Measurements from ENCODE around the gene SDR42E2. TPM values are rescaled to one million over a fixed set of nuclear protein-coding genes. Genes with fewer than 3 reads are reported as not detected.
"Not testable (repeated sequence)": the region's sequence is repeated elsewhere in the genome, so short reads cannot be mapped to it uniquely, and the experiment has no call there.

Gene SDR42E2
- total and polyA plus RNA-seq, 10 of the 15 experiments (the other 5 are each of a cell fraction or from before 2014, with no cell fraction given), result 0.01 to 0.09 (median 0.08) TPM; not detected in 4

- Histone ChIP-seq H4K20me1 (ENCODE audit: control insufficient read depth, insufficient read depth) (no peaks in the 10 kb centered on the region), H3K4me3 (no peak overlapping the region), H2AFZ (ENCODE audit: control insufficient read depth, low read depth, low read length) (no peak overlapping the region), H3K79me2 (ENCODE audit: control insufficient read depth, insufficient read depth, low read length) (peaks cover 40% of the 10 kb centered on the region), H3K36me3 (ENCODE audit: control insufficient read depth in 2 of 2, insufficient read depth in 2 of 2, low read length in 1 of 2) (peaks cover 11 to 12% of the 10 kb centered on the region in 2 experiments), H3K4me2 (ENCODE audit: control insufficient read depth, insufficient read depth) (no peak overlapping the region), H3K4me1 (ENCODE audit: control insufficient read depth, insufficient read depth, low read length) (peaks cover 12% of the 10 kb centered on the region), H3K9ac (ENCODE audit: control insufficient read depth, insufficient read depth, low read length) (no peak overlapping the region), H3K9me3 (replicated peaks; ENCODE audit: control insufficient read depth, insufficient read depth, low read length) (no peaks in the 10 kb centered on the region; the same call in 2 of the 3 replicates), H3K27ac (ENCODE audit: control insufficient read depth, insufficient read depth) (no peak overlapping the region), H3K27me3 (replicated peaks in 1 of 2; ENCODE audit: control insufficient read depth in 2 of 2, insufficient read depth in 2 of 2, low read length in 1 of 2) (no peaks in the 10 kb centered on the region)
- POLR2A ChIA-PET, result interaction anchor here (4.0 kb wide), 1 partner anchor 8 kb away, joined by 21 read pairs; no protein-coding TSS in a partner anchor
- in situ Hi-C loops (cut with MboI) (no loop called here), intact Hi-C loops (cut with micrococcal nuclease; ENCODE audit: unreplicated experiment) (no loop called here)
- ATAC-seq (no peak), FAIRE-seq (no peak), DNase-seq (ENCODE audit: low read depth, low spot score) (no peak)
- BruUV-seq (replicated peaks), result no TSS peak
- no peak for TF ChIP-seq JUND (IDR thresholded peaks at IDR 0.05; ENCODE audit: low read depth, low read length)
- no peak for TF ChIP-seq ESRRA (IDR thresholded peaks at IDR 0.05; ENCODE audit: low read length)
- TF ChIP-seq, protein P1, sequence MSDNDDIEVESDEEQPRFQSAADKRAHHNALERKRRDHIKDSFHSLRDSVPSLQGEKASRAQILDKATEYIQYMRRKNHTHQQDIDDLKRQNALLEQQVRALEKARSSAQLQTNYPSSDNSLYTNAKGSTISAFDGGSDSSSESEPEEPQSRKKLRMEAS (IDR thresholded peaks at IDR 0.05; ENCODE audit: low read depth, low read length), result no peak
- TF ChIP-seq TCF7 (IDR thresholded peaks at IDR 0.05; ENCODE audit: borderline replicate concordance), result no peak
- no peak for TF ChIP-seq TCF3 (IDR thresholded peaks at IDR 0.05; ENCODE audit: borderline replicate concordance, insufficient read depth, low read depth, low read length)
- WGBS (ENCODE audit: insufficient coverage, insufficient replicate concordance, low lambda C conversion rate, missing lambda C conversion rate), result 79% methylated on average over 9 of the region's 9 CpGs
- RAD21 ChIA-PET (ENCODE audit: unreplicated experiment), result interaction anchor here (0.5 to 2.1 kb wide), 2 partner anchors 9 to 20 kb away, joined by 3 to 11 read pairs; partner anchors contain the start of gene EEF2K
- SMC1A ChIA-PET (ENCODE audit: uncharacterized antibody, unreplicated experiment), result interaction anchor here (1.0 to 8.2 kb wide), 4 partner anchors 9 to 24 kb away, joined by 3 to 83 read pairs (median 10); partner anchors contain the start of gene EEF2K
- CTCF ChIA-PET, result interaction anchor here (0.7 to 4.6 kb wide), 6 partner anchors 8 to 84 kb away, joined by 3 to 38 read pairs (median 4); partner anchors contain the start of gene EEF2K
Observed at GRCh38 chr16:22216191-22216831, 54.0 kb downstream of the SDR42E2 start.

DNA sequence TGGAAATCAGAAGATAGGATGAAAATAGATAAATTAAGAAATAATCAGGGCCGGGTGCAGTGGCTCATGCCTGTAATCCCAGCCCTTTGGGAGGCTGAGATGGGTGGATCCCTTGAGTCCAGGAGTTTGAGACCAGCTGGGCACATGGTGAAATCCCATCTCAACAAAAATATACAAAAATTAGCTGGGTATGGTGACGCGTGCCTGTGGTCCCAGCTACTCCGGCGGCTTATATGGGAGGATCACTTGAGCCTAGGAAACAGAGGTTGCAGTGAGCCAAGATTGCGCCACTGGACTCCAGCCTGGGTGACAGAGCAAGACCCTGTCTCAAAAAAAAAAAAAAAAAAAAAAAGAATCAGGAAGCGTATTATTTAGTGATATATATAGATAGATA is 54.5 kb downstream of the SDR42E2 start:
- H2AFZ ChIP-seq (ENCODE audit: control insufficient read depth, low read depth, low read length); H3K9me3 ChIP-seq (replicated peaks; ENCODE audit: control insufficient read depth, insufficient read depth, low read length); H3K27me3 ChIP-seq (replicated peaks in 1 of 2; ENCODE audit: control insufficient read depth in 2 of 2, insufficient read depth in 2 of 2, low read length in 1 of 2); H3K9ac ChIP-seq (ENCODE audit: control insufficient read depth, insufficient read depth, low read length); intact Hi-C loops (cut with micrococcal nuclease; ENCODE audit: unreplicated experiment); ATAC-seq; FAIRE-seq; H3K4me2 ChIP-seq (ENCODE audit: control insufficient read depth, insufficient read depth); H3K4me3 ChIP-seq; H3K27ac ChIP-seq (ENCODE audit: control insufficient read depth, insufficient read depth); in situ Hi-C loops (cut with MboI); H4K20me1 ChIP-seq (ENCODE audit: control insufficient read depth, insufficient read depth); DNase-seq (ENCODE audit: low read depth, low spot score); BruUV-seq (replicated peaks): not testable (repeated sequence)
- SMC1A ChIA-PET (ENCODE audit: uncharacterized antibody, unreplicated experiment), result interaction anchor here (1.0 to 8.2 kb wide), 4 partner anchors 9 to 25 kb away, joined by 3 to 83 read pairs (median 10); partner anchors contain the start of gene EEF2K
- 89% methylated on average over 6 of the region's 7 CpGs for WGBS (ENCODE audit: insufficient coverage, insufficient replicate concordance, low lambda C conversion rate, missing lambda C conversion rate)
- RAD21 ChIA-PET (ENCODE audit: unreplicated experiment), result interaction anchor here (0.5 to 2.1 kb wide), 2 partner anchors 10 to 21 kb away, joined by 3 to 11 read pairs; partner anchors contain the start of gene EEF2K
- POLR2A ChIA-PET, result interaction anchor here (2.7 to 4.0 kb wide), 2 partner anchors 9 to 25 kb away, joined by 17 to 21 read pairs; no protein-coding TSS in a partner anchor
- Histone ChIP-seq H3K79me2 (ENCODE audit: control insufficient read depth, insufficient read depth, low read length) (peaks cover 37% of the 10 kb centered on the region), H3K4me1 (ENCODE audit: control insufficient read depth, insufficient read depth, low read length) (peaks cover 12% of the 10 kb centered on the region), H3K36me3 (ENCODE audit: control insufficient read depth in 2 of 2, insufficient read depth in 2 of 2, low read length in 1 of 2) (peaks cover 11% of the 10 kb centered on the region in 2 experiments)
- CTCF ChIA-PET, result interaction anchor here (1.1 to 4.6 kb wide), 4 partner anchors 9 to 84 kb away, joined by 3 to 38 read pairs (median 6); partner anchors contain the start of gene EEF2K

Data from GM12878 (cell line).